PC-9 (cell line): Measurements from ENCODE around the gene MCC. TPM values are rescaled to one million over a fixed set of nuclear protein-coding genes. Genes with fewer than 3 reads are reported as not detected.

ENCODE experiments used
- BruUV-seq: library from RNA; stranded (reverse); fragments of 400-500 nt; replicated peaks from 2 replicates; lab custom pipeline; 2021; lab: Mats Ljungman, UMichigan
- CTCF ChIA-PET: fragments of 300-600 bp; sonication (Branson Sonifier 250); formaldehyde crosslinking; loops from one replicate; lab custom pipeline; 2022; ENCODE audit warnings: antibody characterized with exemption; lab: Charles Lee
- POLR2A ChIA-PET: fragments of 300-600 bp; sonication (Branson Sonifier 250); formaldehyde crosslinking; loops from one replicate; lab custom pipeline; 2022; ENCODE audit warnings: antibody characterized with exemption; ENCODE audit not compliant: unreplicated experiment; lab: Charles Lee
- DNase-seq, 2 experiments: peaks; one replicate each; pipeline versions ENCODE4 v3.0.0 to v3.0.0-alpha.2; 2015 to 2022; ENCODE audit warnings: mixed read lengths in 1 of 2
- H2AFZ ChIP-seq: fragments of 200-600 bp; sonication (generic); 2 replicates; pipeline ENCODE4 v1.8.1; 2017; ENCODE audit warnings: antibody characterized with exemption
- H3F3A ChIP-seq: fragments of 200-600 bp; sonication (generic); 2 replicates; pipeline ENCODE4 v1.8.1; 2017; ENCODE audit warnings: antibody characterized with exemption, mild to moderate bottlenecking, low read depth; ENCODE audit not compliant: insufficient read depth
- H3K27ac ChIP-seq: fragments of 200-600 bp; sonication (generic); 2 replicates; pipeline ENCODE4 v1.6.1; 2016; ENCODE audit warnings: mixed run types
- H3K27me3 ChIP-seq: fragments of 200-600 bp; sonication (generic); 2 replicates; pipeline ENCODE4 v1.6.1; 2016; ENCODE audit warnings: low read depth, mixed run types; ENCODE audit not compliant: insufficient read depth
- H3K36me3 ChIP-seq: fragments of 200-600 bp; sonication (generic); 2 replicates; pipeline ENCODE4 v1.6.1; 2016; ENCODE audit warnings: low read depth, mixed run types
- H3K4me1 ChIP-seq: fragments of 200-600 bp; sonication (generic); replicated peaks from 2 replicates; pipeline ENCODE4 v1.6.1; 2016; ENCODE audit warnings: mixed run types; ENCODE audit not compliant: insufficient read depth
- H3K4me2 ChIP-seq: fragments of 200-600 bp; sonication (generic); 2 replicates; pipeline ENCODE4 v1.6.1; 2017; ENCODE audit warnings: mixed run types
- H3K4me3 ChIP-seq: fragments of 200-600 bp; sonication (generic); 2 replicates; pipeline ENCODE4 v1.6.1; 2016; ENCODE audit warnings: mixed run types
- H3K79me2 ChIP-seq: fragments of 200-600 bp; sonication (generic); 2 replicates; pipeline ENCODE4 v1.6.1; 2017; ENCODE audit warnings: low read depth, mixed run types
- H3K9me2 ChIP-seq: fragments of 200-600 bp; sonication (generic); 2 replicates; pipeline ENCODE4 v1.8.1; 2017; ENCODE audit warnings: mild to moderate bottlenecking; ENCODE audit not compliant: insufficient read depth
- H3K9me3 ChIP-seq: fragments of 200-600 bp; sonication (generic); 2 replicates; pipeline ENCODE4 v1.8.1; 2016; ENCODE audit warnings: low read depth; ENCODE audit not compliant: insufficient read depth
- H4K20me1 ChIP-seq: fragments of 200-600 bp; sonication (generic); 2 replicates; pipeline ENCODE4 v1.8.1; 2017; ENCODE audit not compliant: insufficient read depth
- CTCF ChIP-seq: fragments of 200-600 bp; sonication (generic); conservative IDR thresholded peaks from 2 replicates; pipeline ENCODE4 v1.6.1; 2017; ENCODE audit warnings: mixed run types, antibody characterized with exemption, mild to moderate bottlenecking, moderate library complexity
- EZH2 ChIP-seq: fragments of 200-600 bp; sonication (generic); IDR thresholded peaks from 2 replicates; pipeline ENCODE4 v1.8.0; 2017; ENCODE audit warnings: antibody characterized with exemption, low read depth
- intact Hi-C: fragments of 100-400 bp; cut with micrococcal nuclease; formaldehyde crosslinking; loops from one replicate; pipeline ENCODE4 v1.10.0; 2022; ENCODE audit not compliant: unreplicated experiment
- total RNA-seq: library from RNA; stranded (reverse); gene quantifications from 2 replicates; pipeline ENCODE4 v1.2.3, GENCODE V29; 2021

Gene MCC
- total RNA-seq, 1 experiment from 2014 or later = 2.5 TPM

GRCh38 chr5:113434889-113435288 lies 53.4 kb downstream of the MCC start, which contains the start of gene TSSK1B:
TSSK1B (minus strand) TSS chr5:113434989; CDS start chr5:113434839, 150 bp downstream.
- TF ChIP-seq EZH2 = no peak
- TF ChIP-seq CTCF = no peak
- no peaks in the 10 kb centered on the region for H3K36me3 ChIP-seq
- no peaks in the 10 kb centered on the region for H3F3A ChIP-seq
- no peaks in the 10 kb centered on the region for H4K20me1 ChIP-seq
- no peak within 1 kb of the TSS for H3K4me3 ChIP-seq
- intact Hi-C loops = no loop called here
- ChIA-PET POLR2A (no interaction called here), CTCF (no interaction called here)
- no peaks in the 10 kb centered on the region for H3K4me1 ChIP-seq
- H3K4me2 ChIP-seq = no peak within 1 kb of the TSS
- no peaks in the 10 kb centered on the region for H3K79me2 ChIP-seq
- no peak within 1 kb of the TSS for H2AFZ ChIP-seq
- no peaks in the 10 kb centered on the region for H3K9me3 ChIP-seq
- no peak within 1 kb of the TSS for H3K27ac ChIP-seq
- no peaks in the 10 kb centered on the region for H3K9me2 ChIP-seq
- BruUV-seq = no TSS peak
- no peaks in the 10 kb centered on the region for H3K27me3 ChIP-seq
- DNase-seq = no peak

- Histone ChIP-seq H3K27me3 (no peaks in the 10 kb centered on the region), H3K27ac (no peak overlapping the region), H4K20me1 (no peaks in the 10 kb centered on the region), H3K79me2 (no peaks in the 10 kb centered on the region), H3K4me1 (no peaks in the 10 kb centered on the region), H3K36me3 (no peaks in the 10 kb centered on the region), H3K9me2 (no peaks in the 10 kb centered on the region), H3K4me2 (no peak overlapping the region), H3F3A (no peaks in the 10 kb centered on the region), H3K9me3 (no peaks in the 10 kb centered on the region), H3K4me3 (no peak overlapping the region), H2AFZ (no peak overlapping the region)
- no TSS peak for BruUV-seq
- POLR2A ChIA-PET = no interaction called here
- DNase-seq = no peak
- intact Hi-C loops = no loop called here
- CTCF ChIA-PET = no interaction called here
- no peak for TF ChIP-seq CTCF
- no peak for TF ChIP-seq EZH2
Observed at GRCh38 chr5:113433862-113434612, 54.2 kb downstream of the MCC start.

DNA sequence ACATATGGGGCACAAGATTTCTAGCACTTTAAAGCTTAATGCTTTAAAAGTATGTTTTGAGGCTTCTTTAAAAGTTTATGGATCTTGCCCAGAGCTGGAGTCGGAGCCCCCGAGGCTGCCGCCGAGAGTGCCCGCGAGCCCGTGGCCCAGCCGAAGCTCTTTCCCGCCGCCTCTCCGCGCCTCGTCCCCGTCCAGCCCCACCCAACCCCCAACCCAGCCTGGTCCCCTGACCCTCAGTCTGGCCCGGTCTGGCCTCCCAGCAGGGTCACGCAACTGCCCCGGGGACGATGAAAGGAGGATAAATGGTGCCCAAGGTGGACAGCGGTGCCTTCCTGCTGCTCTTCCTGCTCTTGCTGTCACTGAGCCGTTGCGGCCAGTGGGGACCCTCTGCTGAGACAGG lies 55.2 kb downstream of the MCC start:
- no peaks in the 10 kb centered on the region for H3K27me3 ChIP-seq
- no peak for DNase-seq
- H3K4me3 ChIP-seq = no peak overlapping the region
- no peak for TF ChIP-seq CTCF
- no peak for TF ChIP-seq EZH2
- no peak overlapping the region for H3K27ac ChIP-seq
- no TSS peak for BruUV-seq
- no peak overlapping the region for H3K4me2 ChIP-seq
- H3K4me1 ChIP-seq = no peaks in the 10 kb centered on the region
- no peaks in the 10 kb centered on the region for H3K79me2 ChIP-seq
- H3K36me3 ChIP-seq = no peaks in the 10 kb centered on the region
- no peaks in the 10 kb centered on the region for H3F3A ChIP-seq
- POLR2A ChIA-PET = no interaction called here
- H4K20me1 ChIP-seq = no peaks in the 10 kb centered on the region
- CTCF ChIA-PET = no interaction called here
- intact Hi-C loops = no loop called here
- no peak overlapping the region for H2AFZ ChIP-seq
- H3K9me3 ChIP-seq = no peaks in the 10 kb centered on the region
- no peaks in the 10 kb centered on the region for H3K9me2 ChIP-seq
